IPS DF 4.7 (cell line): ENCODE results near the gene BEND7.
"Not testable (repeated sequence)": the region's sequence is repeated elsewhere in the genome, so short reads cannot be mapped to it uniquely, and the experiment has no call there.

Experiments used
- DNase-seq: peaks from one replicate; pipeline ENCODE4 v3.0.0-alpha.2; 2013; ENCODE audit warnings: low spot score; ENCODE audit errors: extremely low read depth

BEND7 gene

DNA sequence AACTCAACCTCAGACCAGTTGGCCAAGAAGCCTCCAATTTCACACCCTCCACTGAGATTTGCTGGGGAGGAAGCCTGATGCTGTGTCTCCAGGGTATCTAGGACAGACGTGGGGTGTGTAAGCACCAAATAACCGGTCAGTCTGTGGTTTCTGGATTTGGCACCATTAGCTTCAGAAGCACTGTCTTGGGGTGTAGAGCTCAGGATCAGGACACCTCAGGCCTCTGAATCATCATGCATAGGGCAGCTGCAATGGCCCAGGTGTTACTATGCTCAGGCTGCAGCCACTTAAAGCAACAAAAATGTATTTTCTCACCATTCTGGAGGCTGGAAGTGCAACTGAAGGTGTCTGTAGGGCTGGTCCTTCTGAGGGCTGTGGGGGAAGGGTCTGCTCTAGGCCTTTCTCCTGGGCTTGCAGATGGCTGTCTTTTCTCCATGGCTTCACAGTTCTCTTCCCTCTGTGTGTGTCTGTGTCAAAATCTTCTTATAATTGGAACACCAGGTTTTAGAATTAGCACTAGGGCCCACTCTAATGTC, 107.4 kb downstream of the BEND7 start:
- DNase-seq, result no peak

GRCh38 chr10:13420532-13421307, 108.1 kb downstream of the BEND7 start:
- DNase-seq, result no peak

DNA sequence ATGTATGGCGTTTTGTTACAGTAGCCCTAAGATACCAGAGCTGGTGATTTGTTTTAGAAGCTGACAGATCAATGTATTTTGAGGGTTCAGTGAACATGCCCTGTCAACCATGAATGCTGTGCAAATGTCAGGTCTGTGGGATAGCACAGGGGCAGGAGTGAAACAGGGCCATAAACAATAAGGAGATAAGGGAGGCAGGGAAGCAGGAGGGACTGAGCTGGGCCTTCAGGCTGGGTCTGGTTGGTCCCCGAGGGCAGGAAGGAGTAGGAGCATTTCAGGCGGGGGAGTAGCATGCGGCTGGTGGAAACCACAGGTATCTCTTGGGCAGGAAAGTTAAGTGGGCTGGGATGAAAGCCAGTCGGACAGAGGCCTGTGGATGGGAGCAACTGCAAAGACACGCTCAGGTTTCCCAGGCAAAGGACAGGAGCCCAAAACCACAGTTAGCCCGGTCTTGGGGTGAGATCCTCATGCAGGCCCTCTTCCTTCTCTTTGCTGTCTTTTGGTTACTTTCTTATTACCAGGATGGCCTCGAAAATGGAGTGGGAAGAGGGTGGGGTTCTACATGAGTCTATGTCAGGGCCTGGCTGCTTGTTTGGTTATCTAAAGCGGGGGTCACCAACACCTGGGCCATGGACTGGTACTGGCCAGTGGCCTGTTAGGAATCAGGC, 111.2 kb downstream of the BEND7 start:
- DNase-seq, result no peak

DNA sequence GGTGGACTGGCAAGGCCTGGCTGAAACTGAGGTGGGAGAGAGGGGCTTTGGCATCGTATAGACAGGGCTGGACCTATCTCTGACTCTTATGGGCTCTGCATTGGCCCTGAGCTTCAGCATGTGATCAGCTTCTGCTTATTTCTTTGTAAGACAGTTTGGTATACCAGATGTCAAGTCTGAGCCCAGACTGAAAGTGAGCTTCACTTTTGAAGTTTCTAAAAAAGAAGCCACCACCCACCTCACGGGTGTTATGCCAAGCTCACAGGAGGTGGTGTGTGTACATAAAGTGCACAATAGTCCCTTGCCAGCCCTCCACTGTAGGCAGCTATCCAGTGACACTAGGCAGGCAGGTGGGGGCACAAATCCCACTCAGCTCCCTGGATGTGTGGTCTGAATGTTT, 112.1 kb downstream of the BEND7 start:
- DNase-seq, result no peak

- DNase-seq, result no peak
These were observed 114.0 kb downstream of the BEND7 start for GRCh38 chr10:13414855-13415254.

DNA sequence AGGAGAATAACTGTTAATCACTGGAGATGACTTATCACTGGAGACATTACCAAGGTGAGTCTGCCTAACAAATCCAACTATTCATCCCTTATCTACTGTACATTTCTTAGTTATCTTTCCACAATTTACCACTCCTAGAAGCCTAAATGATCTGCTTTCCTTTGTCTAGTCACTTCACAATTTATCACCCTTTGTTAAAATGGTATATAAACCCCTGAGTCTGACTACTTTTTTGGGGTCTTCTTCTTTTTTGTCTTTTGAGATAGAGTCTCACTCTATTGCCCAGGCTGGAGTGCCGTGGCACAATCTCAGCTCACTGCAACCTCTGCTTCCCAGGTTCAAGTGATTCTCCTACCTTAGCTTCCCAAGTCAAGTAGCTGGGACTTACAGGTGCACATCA, 114.7 kb downstream of the BEND7 start:
- no peak for DNase-seq

GRCh38 chr10:13412894-13413293, 115.9 kb downstream of the BEND7 start:
- no peak for DNase-seq

DNA sequence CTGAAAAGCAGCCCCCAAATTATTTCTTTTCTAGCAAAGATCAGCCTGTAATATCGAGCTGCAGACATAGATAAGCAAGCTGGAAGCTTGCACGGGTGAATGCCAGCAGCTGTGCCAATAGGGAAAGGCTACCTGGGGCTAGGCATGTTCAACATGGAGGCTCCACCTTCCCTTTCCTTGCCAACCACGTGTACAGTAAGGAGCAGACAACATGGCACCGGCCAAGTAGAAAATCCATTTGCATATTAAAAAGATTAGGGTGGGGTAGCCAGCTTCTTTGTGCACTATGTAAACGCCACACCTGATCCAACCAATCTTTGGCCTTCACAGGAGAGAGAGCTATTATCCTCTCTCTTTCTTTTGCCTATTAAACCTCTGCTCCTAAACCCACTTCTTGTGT, 124.0 kb downstream of the BEND7 start:
- no peak for DNase-seq

DNA sequence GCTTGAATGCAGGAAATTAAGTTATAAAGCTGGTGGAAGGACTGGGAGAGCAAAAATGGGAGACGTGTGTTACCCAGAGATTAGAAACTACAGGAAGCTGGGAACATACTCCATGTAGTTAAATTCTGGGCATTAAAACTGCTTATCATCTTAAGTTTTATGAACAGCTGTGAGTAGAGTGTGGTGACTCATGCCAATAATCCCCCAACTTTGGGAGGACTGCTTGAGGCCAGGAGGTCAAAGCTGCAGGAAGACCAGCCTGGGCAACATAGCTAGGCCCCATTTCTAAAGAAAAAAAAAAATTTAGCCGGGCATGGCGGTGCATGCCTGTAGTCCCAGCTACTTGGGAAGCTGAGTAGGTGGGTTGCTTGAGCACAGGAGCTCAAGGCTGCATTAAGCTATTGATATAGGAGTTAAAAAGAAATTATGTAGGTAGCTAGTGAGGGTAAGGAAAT, 124.5 kb downstream of the BEND7 start:
- no peak for DNase-seq

DNA sequence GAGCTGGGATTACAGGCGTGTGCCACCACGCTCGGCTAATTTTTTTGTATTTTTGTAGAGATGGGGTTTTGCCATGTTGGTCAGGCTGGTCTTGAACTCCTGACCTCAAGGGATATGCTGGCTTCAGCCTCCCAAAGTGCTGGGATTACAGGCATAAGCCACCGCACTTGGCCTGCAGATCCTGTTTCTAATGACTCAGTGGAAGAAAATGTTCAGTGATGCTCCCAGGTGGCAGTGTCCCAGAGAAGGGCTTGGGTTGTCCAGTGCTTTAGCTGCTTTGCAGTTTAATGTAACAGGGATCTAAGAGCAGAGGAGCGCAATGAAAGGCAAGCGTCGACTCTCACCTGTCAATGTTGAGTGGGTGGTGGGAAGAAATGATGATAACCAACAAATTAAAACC, 125.4 kb downstream of the BEND7 start:
- not testable (repeated sequence) for DNase-seq

- no peak for DNase-seq
These were observed 126.8 kb downstream of the BEND7 start for GRCh38 chr10:13402021-13402420.

GRCh38 chr10:13401142-13401541, 127.7 kb downstream of the BEND7 start:
- DNase-seq, result no peak

DNA sequence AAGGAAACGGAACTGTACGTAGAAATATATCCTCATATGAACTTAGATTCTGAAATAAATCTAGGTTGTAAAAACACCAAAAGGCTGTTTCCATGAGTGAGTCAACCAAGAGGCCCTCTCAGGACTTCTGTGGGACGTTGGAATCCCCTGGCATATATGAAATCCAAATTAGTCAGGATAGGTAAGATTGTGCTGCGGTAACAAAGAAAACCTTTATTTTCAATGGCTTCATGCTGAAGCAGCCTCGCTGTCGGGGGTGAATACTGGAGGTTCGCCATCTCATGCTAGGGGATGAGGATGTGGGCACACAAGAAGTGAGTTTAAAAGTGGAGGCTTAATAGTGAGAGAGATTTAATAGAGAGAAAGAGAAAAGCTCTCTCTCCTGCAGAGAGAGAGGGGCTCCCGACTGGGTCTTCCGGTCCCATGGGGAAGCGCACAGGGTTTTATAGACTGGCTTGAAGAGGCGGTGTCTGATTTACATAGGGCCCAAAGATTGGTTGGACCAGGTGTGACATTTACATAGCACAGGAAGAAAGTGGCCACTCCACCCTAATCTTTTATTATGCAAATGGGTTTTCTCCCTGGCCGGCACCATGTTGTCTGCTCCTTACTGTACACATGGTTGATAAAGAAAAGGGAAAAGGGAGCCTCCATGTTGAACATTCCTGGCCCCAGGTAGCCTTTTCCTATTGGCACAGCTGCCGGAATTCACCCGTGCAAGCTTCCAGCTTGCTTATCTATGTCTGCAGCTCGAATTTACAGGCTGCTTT, 128.4 kb downstream of the BEND7 start:
- no peak for DNase-seq

GRCh38 chr10:13399752-13400151, 129.1 kb downstream of the BEND7 start:
- DNase-seq, result no peak

GRCh38 chr10:13399236-13399635, 129.6 kb downstream of the BEND7 start:
- no peak for DNase-seq

DNA sequence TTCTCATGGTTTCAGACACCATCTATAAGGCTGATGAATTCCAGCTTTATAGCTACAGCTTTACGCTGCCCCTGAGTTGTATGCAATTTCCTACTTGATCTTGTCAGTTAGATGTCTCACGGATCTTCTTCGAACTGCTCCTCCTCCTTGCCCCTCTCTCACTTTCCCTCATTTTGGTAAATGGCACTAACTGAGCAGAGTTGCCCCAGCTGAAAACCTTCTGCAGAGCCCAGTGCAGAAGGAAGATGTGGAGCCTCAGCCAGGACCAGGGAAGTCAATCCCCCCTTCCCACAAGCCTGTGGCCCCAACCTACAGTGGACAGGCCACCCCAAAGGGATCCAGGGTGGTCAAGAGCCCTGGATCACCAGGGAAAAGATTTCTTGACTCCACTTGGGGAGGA, 131.8 kb downstream of the BEND7 start:
- DNase-seq, result no peak

- no peak for DNase-seq
These were observed 132.4 kb downstream of the BEND7 start for GRCh38 chr10:13396369-13396768.

- no peak for DNase-seq
These were observed 133.3 kb downstream of the BEND7 start for GRCh38 chr10:13395540-13395939.

- no peak for DNase-seq
These were observed 135.2 kb downstream of the BEND7 start for GRCh38 chr10:13393640-13394039.

- no peak for DNase-seq
These were observed 136.1 kb downstream of the BEND7 start for GRCh38 chr10:13392701-13393100.
